Ovary (tissue), 9 donors: ENCODE measurements around the gene CUBN. TPM values are rescaled to one million over a fixed set of nuclear protein-coding genes. Genes with fewer than 3 reads are reported as not detected.

Source experiments
- DNase-seq, 5 donors: peaks; one replicate each; pipeline ENCODE4 v3.0.0-alpha.2; 2019 to 2020
- H3K27ac ChIP-seq, 2 donors: fragments of 200-600 bp; one replicate each; pipeline versions ENCODE4 v1.5.1 to v1.8.0; 2019 to 2022
- H3K27me3 ChIP-seq: fragments of 200-600 bp; one replicate; pipeline ENCODE4 v1.8.0; 2022
- H3K36me3 ChIP-seq: fragments of 200-600 bp; sonication (generic); one replicate; pipeline ENCODE4 v1.5.1; 2019
- H3K4me1 ChIP-seq: one replicate; pipeline ENCODE4 v1.8.1; 2013; ENCODE audit warnings: mild to moderate bottlenecking, moderate library complexity; ENCODE audit not compliant: insufficient read depth
- H3K4me3 ChIP-seq: fragments of 200-600 bp; sonication (generic); one replicate; pipeline ENCODE4 v1.5.1; 2017
- H3K9me3 ChIP-seq, 2 donors: fragments of 200-600 bp in 1 of 2; sonication (generic) in 1 of 2; one replicate each; pipeline versions ENCODE4 v1.5.1 to v1.8.1; 2013 to 2019; ENCODE audit warnings: mild to moderate bottlenecking in 1 of 2, moderate library complexity in 1 of 2
- CTCF ChIP-seq, 3 donors: fragments of 450-650 bp in 2 of 3; fragments of 200-600 bp in 1 of 3; IDR thresholded peaks; one replicate each; pipeline versions ENCODE4 v1.5.1 to v1.8.0; 2016 to 2022; ENCODE audit warnings: antibody characterized with exemption in 3 of 3, mild to moderate bottlenecking in 1 of 3
- EP300 ChIP-seq: sonication (generic); formaldehyde crosslinking; IDR thresholded peaks from one replicate; pipeline ENCODE4 v1.6.1; 2017; ENCODE audit warnings: antibody characterized with exemption
- POLR2A ChIP-seq: fragments of 450-650 bp; IDR thresholded peaks from one replicate; pipeline ENCODE4 v1.6.1; 2017; ENCODE audit warnings: antibody characterized with exemption, mild to moderate bottlenecking, moderate library complexity
- WGBS, 3 donors: extraction: QIAGEN DNeasy Blood & Tissue Kit in 1 of 3; methylation state at CpG; one replicate each; pipeline versions ENCODE4 v1.1.5 to v1.1.7; 2013 to 2017; 5-methylcytosine and 5-hydroxymethylcytosine counted together
- intact Hi-C, 4 donors: fragments of 100-400 bp; cut with DNase I; formaldehyde crosslinking; loops; one replicate each; pipeline versions ENCODE4 v1.11.0 to v1.15.1; 2022 to 2023
- polyA plus RNA-seq, 2 donors: library from polyadenylated mRNA; stranded (reverse); fragments of 200-250 nt in 1 of 2; fragments of 350-450 nt in 1 of 2; fragmentation: Illumina TruSeq in 1 of 2; extraction: RNeasy Lipid Tissue Mini Kit (QIAGEN cat#74804) in 1 of 2; gene quantifications; one replicate each; pipeline ENCODE4 v1.2.3, GENCODE V29; 2013 to 2014
- total RNA-seq, 7 donors: library from RNA; depleted of rRNA in 2 of 7; stranded (reverse); fragments of >200 nt in 2 of 7; fragmentation: NEBNext Ultra II Directional in 3 of 7; extraction: Animal tissue kit (Norgen Biotek cat#: 25700) in 3 of 7; gene quantifications; one replicate each; pipeline versions ENCODE4 v1.1.0 to v1.2.4, GENCODE V29; 2016 to 2023
- donor health status: DM: no; HTN: no; CAD: no; lungs with moderate emphysema.
- donor health status: DM: no; HTN: no; CAD: no.
- donor health status: Bipolar disorder and iron deficiency.
- donor health status: DM: yes; HTN: yes; CAD: no.
- donor health status: DM: no; HTN: no; CAD: no.
- donor health status: DM: yes; HTN: yes; CAD: no.

The CUBN gene
- total and polyA plus RNA-seq, 9 donors = 1.9 to 5.8 (median 4.0) TPM

DNA sequence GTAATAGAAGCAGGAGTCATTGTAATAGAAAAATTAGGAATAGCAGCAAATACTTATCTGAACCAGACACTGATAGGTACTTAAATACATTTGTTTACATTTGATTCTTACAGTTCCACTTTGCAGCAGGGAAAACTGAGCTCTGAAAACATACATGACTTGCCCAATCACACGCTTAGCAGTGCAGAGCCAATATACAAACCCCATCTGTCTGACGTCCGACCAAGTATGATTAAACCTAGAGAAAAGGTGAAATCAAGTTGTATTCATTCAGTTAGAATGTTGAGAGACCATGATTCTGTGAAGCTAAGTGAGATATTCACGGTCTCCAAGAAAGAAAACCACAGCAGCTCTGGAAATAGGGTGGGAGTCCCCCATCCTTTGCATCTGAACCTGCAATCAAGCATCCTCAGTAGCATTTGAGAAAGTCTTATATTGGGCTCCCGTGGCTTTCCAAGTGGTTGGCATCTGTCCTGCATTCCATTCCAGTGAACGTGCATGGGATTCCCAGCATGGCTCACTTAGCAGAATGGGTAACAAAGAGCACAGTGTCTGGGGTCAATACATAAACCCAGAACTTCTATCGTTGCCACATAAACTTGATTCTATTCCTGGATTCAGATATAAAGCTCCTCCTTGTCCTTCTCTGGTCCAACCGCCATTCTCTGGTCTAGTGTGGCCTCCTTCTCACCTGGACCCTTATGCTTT lies 163.7 kb downstream of the CUBN start:
- WGBS, 3 donors = 49 to 56% (median 54%) methylated on average over 8 of the region's 8 CpGs
- no peak for TF ChIP-seq EP300
- no peak for TF ChIP-seq CTCF (IDR thresholded peaks at IDR 0.05)
- TF ChIP-seq POLR2A = no peak
- intact Hi-C loops = no loop called here
- no peaks in the 10 kb centered on the region for H3K27me3 ChIP-seq
- no peaks in the 10 kb centered on the region for H3K9me3 ChIP-seq
- H3K36me3 ChIP-seq = no peaks in the 10 kb centered on the region
- H3K4me1 ChIP-seq = peaks cover 6% of the 10 kb centered on the region
- H3K27ac ChIP-seq = no peak overlapping the region
- DNase-seq = peak in 1 of 5 donors; percentile 53
- no peak overlapping the region for H3K4me3 ChIP-seq

- intact Hi-C loops = no loop called here
- no peaks in the 10 kb centered on the region for H3K27me3 ChIP-seq
- no peak for TF ChIP-seq EP300
- TF ChIP-seq POLR2A = no peak
- no peak for TF ChIP-seq CTCF (IDR thresholded peaks at IDR 0.05)
- H3K9me3 ChIP-seq = no peaks in the 10 kb centered on the region
- DNase-seq = no peak
- 87 to 96% (median 90%) methylated on average over 7 of the region's 7 CpGs for WGBS, 3 donors
- H3K27ac ChIP-seq = no peak overlapping the region
- H3K36me3 ChIP-seq = no peaks in the 10 kb centered on the region
- no peak overlapping the region for H3K4me3 ChIP-seq
- H3K4me1 ChIP-seq = peaks cover 6% of the 10 kb centered on the region
Measured at GRCh38 chr10:16965344-16965616, 164.3 kb downstream of the CUBN start.

- no peak overlapping the region for H3K4me3 ChIP-seq
- no peaks in the 10 kb centered on the region for H3K9me3 ChIP-seq
- no peak for DNase-seq
- H3K27me3 ChIP-seq = no peaks in the 10 kb centered on the region
- TF ChIP-seq POLR2A = no peak
- TF ChIP-seq CTCF (IDR thresholded peaks at IDR 0.05) = no peak
- no peak for TF ChIP-seq EP300
- intact Hi-C loops = no loop called here
- WGBS, 3 donors = 85 to 90% (median 86%) methylated on average over 15 of the region's 15 CpGs
- no peak overlapping the region for H3K27ac ChIP-seq
- H3K36me3 ChIP-seq = no peaks in the 10 kb centered on the region
- H3K4me1 ChIP-seq = peaks cover 6% of the 10 kb centered on the region
Measured at GRCh38 chr10:16964576-16965343, 164.9 kb downstream of the CUBN start.

- TF ChIP-seq POLR2A = no peak
- no peak for TF ChIP-seq EP300
- no peak for TF ChIP-seq CTCF (IDR thresholded peaks at IDR 0.05)
- H3K27ac ChIP-seq = no peak overlapping the region
- no peaks in the 10 kb centered on the region for H3K9me3 ChIP-seq
- WGBS, 3 donors = 92 to 97% (median 96%) methylated on average over 4 of the region's 4 CpGs
- H3K4me1 ChIP-seq = no peaks in the 10 kb centered on the region
- H3K4me3 ChIP-seq = no peak overlapping the region
- no peak for DNase-seq
- no peaks in the 10 kb centered on the region for H3K27me3 ChIP-seq
- H3K36me3 ChIP-seq = no peaks in the 10 kb centered on the region
- intact Hi-C loops = no loop called here
Measured at GRCh38 chr10:16960551-16960950, 169.1 kb downstream of the CUBN start.
